OCI-LY7 (cell line): ENCODE measurements around the gene PRB2. TPM values are rescaled to one million over a fixed set of nuclear protein-coding genes. Genes with fewer than 3 reads are reported as not detected.

Experiments used
- BruUV-seq: library from RNA; stranded (reverse); fragments of 400-500 nt; replicated peaks from 2 replicates; lab custom pipeline; 2021; lab: Mats Ljungman, UMichigan
- CTCF ChIA-PET: fragments of 300-600 bp; sonication (Branson Sonifier 250); formaldehyde crosslinking; loops from one replicate; lab custom pipeline; 2022; ENCODE audit warnings: antibody characterized with exemption; ENCODE audit not compliant: unreplicated experiment; lab: Charles Lee
- POLR2A ChIA-PET: fragments of 300-600 bp; sonication (Branson Sonifier 250); formaldehyde crosslinking; loops from one replicate; lab custom pipeline; 2022; ENCODE audit warnings: antibody characterized with exemption; lab: Charles Lee
- DNase-seq: peaks from one replicate; pipeline ENCODE4 v3.0.0-alpha.2; 2015; ENCODE audit warnings: low spot score
- H2AFZ ChIP-seq: fragments of 200-600 bp; sonication (generic), shearing (Covaris generic); 2 replicates; pipeline ENCODE4 v1.6.1; 2014; ENCODE audit warnings: mild to moderate bottlenecking, antibody characterized with exemption, low read length, moderate library complexity
- H3K27ac ChIP-seq: fragments of 200-600 bp; sonication (generic); 2 replicates; pipeline ENCODE4 v1.5.1; 2014; ENCODE audit warnings: mixed run types, low read depth, mild to moderate bottlenecking, moderate library complexity, low read length, inconsistent platforms; ENCODE audit not compliant: poor library complexity, severe bottlenecking
- H3K36me3 ChIP-seq: fragments of 200-600 bp; sonication (generic); 2 replicates; pipeline ENCODE4 v1.6.1; 2014; ENCODE audit warnings: mild to moderate bottlenecking, antibody characterized with exemption, low read length, moderate library complexity, mixed read lengths; ENCODE audit not compliant: insufficient read depth
- H3K4me1 ChIP-seq: fragments of 200-600 bp; sonication (generic); 2 replicates; pipeline ENCODE4 v1.5.1; 2014; ENCODE audit warnings: mild to moderate bottlenecking, low read length; ENCODE audit not compliant: insufficient read depth, poor library complexity, severe bottlenecking
- H3K4me2 ChIP-seq: fragments of 200-600 bp; sonication (generic); 2 replicates; pipeline ENCODE4 v1.6.1; 2014; ENCODE audit warnings: mild to moderate bottlenecking, low read length
- H3K4me3 ChIP-seq: fragments of 200-600 bp; sonication (generic); 2 replicates; pipeline ENCODE4 v1.5.1; 2014; ENCODE audit warnings: mild to moderate bottlenecking, low read depth, low read length; ENCODE audit not compliant: poor library complexity, severe bottlenecking
- H3K79me2 ChIP-seq: fragments of 200-600 bp; sonication (generic); 2 replicates; pipeline ENCODE4 v1.6.1; 2016; ENCODE audit warnings: low read depth, mild to moderate bottlenecking, low read length, moderate library complexity, mixed read lengths; ENCODE audit not compliant: insufficient read depth
- H3K9me2 ChIP-seq: fragments of 200-600 bp; sonication (generic); 2 replicates; pipeline ENCODE4 v1.6.1; 2016; ENCODE audit warnings: mild to moderate bottlenecking, low read length, mixed read lengths; ENCODE audit not compliant: insufficient read depth
- H3K9me3 ChIP-seq: fragments of 200-600 bp; sonication (generic); 2 replicates; pipeline ENCODE4 v1.6.1; 2014; ENCODE audit warnings: mild to moderate bottlenecking, mixed run types, low read length, mixed read lengths
- H4K20me1 ChIP-seq: fragments of 200-600 bp; sonication (generic); 2 replicates; pipeline ENCODE4 v1.6.1; 2014; ENCODE audit warnings: mild to moderate bottlenecking, antibody characterized with exemption, low read length, moderate library complexity, mixed read lengths; ENCODE audit not compliant: insufficient read depth
- EZH2phosphoT487 ChIP-seq: fragments of 200-600 bp; sonication (generic); IDR thresholded peaks from 2 replicates; pipeline ENCODE4 v1.6.1; 2018; ENCODE audit warnings: low read depth, borderline replicate concordance, mild to moderate bottlenecking, mixed run types, antibody characterized with exemption, low read length, moderate library complexity, mixed read lengths
- intact Hi-C: fragments of 100-400 bp; cut with micrococcal nuclease; formaldehyde crosslinking; loops from one replicate; pipeline ENCODE4 v1.10.0; 2022; ENCODE audit not compliant: unreplicated experiment
- total RNA-seq, 2 experiments: library from RNA; depleted of rRNA in 1 of 2; stranded (reverse); fragments of >200 nt in 1 of 2; shearing (Covaris generic) in 1 of 2; gene quantifications; 2 replicates each; pipeline ENCODE4 v1.2.3, GENCODE V29; 2014 to 2022
- TF ChIP-seq, protein P1 (sequence below): fragments of 200-600 bp; sonication (generic); conservative IDR thresholded peaks from 2 replicates; pipeline ENCODE4 v1.5.1; 2014; ENCODE audit warnings: mild to moderate bottlenecking, antibody characterized with exemption, low read length, moderate library complexity, mixed read lengths

PRB2 gene
- total RNA-seq, 2 experiments from 2014 or later: not detected

DNA sequence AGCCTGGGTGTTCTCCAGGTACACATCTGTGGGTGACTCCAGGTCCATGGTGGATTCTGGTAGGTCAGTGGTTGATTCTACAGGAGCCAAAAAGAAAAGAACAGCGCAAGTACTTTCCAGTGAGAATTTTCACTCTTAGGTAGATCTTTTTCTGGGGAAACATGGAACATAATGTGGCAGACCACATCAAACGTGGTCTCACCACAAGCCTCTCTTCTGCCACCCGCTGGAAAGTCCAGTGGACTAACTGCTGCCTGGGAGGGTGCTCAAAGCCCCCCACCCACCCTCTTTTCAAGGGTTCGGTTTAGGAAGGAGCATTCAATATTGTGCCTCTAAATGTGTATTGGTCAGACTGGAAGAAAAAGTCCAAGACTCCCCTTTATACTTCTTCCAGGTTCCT lies 36.1 kb upstream of the PRB2 start:
- intact Hi-C loops: no loop called here
- no peaks in the 10 kb centered on the region for H4K20me1 ChIP-seq
- H3K4me3 ChIP-seq: no peak overlapping the region
- no peaks in the 10 kb centered on the region for H3K36me3 ChIP-seq
- no peaks in the 10 kb centered on the region for H3K79me2 ChIP-seq
- no peak overlapping the region for H2AFZ ChIP-seq
- no peak overlapping the region for H3K27ac ChIP-seq
- H3K4me2 ChIP-seq: no peak overlapping the region
- no peak for DNase-seq
- CTCF ChIA-PET: no interaction called here
- POLR2A ChIA-PET: no interaction called here
- no TSS peak for BruUV-seq
- no peaks in the 10 kb centered on the region for H3K4me1 ChIP-seq
- no peaks in the 10 kb centered on the region for H3K9me3 ChIP-seq
- H3K9me2 ChIP-seq: no peaks in the 10 kb centered on the region
- TF ChIP-seq, protein P1, sequence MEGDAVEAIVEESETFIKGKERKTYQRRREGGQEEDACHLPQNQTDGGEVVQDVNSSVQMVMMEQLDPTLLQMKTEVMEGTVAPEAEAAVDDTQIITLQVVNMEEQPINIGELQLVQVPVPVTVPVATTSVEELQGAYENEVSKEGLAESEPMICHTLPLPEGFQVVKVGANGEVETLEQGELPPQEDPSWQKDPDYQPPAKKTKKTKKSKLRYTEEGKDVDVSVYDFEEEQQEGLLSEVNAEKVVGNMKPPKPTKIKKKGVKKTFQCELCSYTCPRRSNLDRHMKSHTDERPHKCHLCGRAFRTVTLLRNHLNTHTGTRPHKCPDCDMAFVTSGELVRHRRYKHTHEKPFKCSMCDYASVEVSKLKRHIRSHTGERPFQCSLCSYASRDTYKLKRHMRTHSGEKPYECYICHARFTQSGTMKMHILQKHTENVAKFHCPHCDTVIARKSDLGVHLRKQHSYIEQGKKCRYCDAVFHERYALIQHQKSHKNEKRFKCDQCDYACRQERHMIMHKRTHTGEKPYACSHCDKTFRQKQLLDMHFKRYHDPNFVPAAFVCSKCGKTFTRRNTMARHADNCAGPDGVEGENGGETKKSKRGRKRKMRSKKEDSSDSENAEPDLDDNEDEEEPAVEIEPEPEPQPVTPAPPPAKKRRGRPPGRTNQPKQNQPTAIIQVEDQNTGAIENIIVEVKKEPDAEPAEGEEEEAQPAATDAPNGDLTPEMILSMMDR: no peak

GRCh38 chr12:11427341-11427740 lies 32.0 kb upstream of the PRB2 start:
- Histone ChIP-seq H3K27ac (no peak overlapping the region), H3K4me2 (no peak overlapping the region), H2AFZ (no peak overlapping the region), H3K36me3 (no peaks in the 10 kb centered on the region), H3K9me3 (no peaks in the 10 kb centered on the region), H3K4me1 (no peaks in the 10 kb centered on the region), H3K9me2 (no peaks in the 10 kb centered on the region), H3K79me2 (no peaks in the 10 kb centered on the region), H4K20me1 (no peaks in the 10 kb centered on the region), H3K4me3 (no peak overlapping the region)
- intact Hi-C loops: no loop called here
- ChIA-PET CTCF (no interaction called here), POLR2A (interaction anchor here (0.6 kb wide), 1 partner anchor 49 kb away, joined by 3 read pairs; no protein-coding TSS in a partner anchor)
- TF ChIP-seq EZH2phosphoT487: no peak
- DNase-seq: no peak
- BruUV-seq: no TSS peak

DNA sequence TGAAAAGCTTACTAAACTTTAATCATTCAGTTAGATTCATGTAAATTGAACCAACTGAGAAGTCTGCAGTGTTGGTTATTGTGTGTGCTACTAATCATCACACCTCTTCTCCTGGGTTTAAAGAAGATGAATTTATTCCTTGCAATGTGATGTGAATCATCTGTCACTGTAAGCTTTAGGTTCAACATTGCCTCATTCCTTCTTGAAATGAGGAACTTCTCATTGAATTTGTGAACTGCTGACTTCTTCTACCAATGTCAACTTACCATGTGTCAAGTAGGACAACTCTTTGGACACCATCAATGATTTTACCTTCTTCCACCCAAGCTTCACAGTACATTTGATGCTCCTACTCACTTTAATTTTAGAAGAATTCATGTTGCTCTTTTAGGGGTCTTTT lies 17.4 kb upstream of the PRB2 start:
- Histone ChIP-seq H3K27ac (no peak overlapping the region), H2AFZ (no peak overlapping the region), H3K36me3 (no peaks in the 10 kb centered on the region), H3K4me2 (no peak overlapping the region), H3K4me1 (no peaks in the 10 kb centered on the region), H3K9me2 (no peaks in the 10 kb centered on the region), H3K9me3 (no peaks in the 10 kb centered on the region), H3K4me3 (no peak overlapping the region), H3K79me2 (no peaks in the 10 kb centered on the region), H4K20me1 (no peaks in the 10 kb centered on the region)
- POLR2A ChIA-PET: no interaction called here
- DNase-seq: no peak
- CTCF ChIA-PET: no interaction called here
- no peak for TF ChIP-seq EZH2phosphoT487
- TF ChIP-seq, protein P1: no peak
- no TSS peak for BruUV-seq
- intact Hi-C loops: no loop called here
